HuH-7.5 (cell line): ENCODE measurements around the gene SV2C.

Source experiments
- DNase-seq: peaks from one replicate; pipeline ENCODE4 v3.0.0; 2011; ENCODE audit warnings: low spot score

Gene SV2C

DNA sequence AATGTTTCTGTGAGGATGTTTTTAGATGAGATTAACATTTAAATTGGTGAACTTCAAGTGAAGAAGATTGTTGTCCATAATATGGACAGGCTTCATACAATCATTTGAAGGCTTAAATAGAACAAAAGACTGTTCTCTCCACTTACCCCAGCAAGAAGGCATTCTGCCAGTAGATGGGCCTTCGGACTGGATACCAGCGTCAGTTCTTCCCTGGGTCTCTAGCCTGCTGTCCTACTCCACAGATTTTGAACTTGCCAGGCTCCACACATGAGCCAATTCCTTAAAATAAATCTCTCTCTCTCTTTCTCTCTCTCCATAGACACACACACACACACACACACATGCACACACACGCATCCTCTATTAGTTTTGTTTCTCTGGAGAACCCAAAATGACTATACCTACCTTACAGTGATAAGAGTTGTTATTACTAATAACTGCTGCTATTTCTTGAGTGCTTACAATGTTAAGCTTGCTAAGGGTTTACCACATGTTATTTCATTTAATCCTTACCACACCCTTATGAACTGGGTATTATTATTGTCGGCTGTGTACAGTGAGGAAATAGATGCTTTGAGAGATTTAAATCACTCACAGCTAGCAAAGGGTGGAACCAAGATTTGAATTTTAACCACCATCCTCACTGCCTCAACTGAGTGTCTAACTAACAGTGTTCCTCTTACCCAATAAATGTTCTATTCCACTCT, 300.1 kb downstream of the SV2C start:
- no peak for DNase-seq

DNA sequence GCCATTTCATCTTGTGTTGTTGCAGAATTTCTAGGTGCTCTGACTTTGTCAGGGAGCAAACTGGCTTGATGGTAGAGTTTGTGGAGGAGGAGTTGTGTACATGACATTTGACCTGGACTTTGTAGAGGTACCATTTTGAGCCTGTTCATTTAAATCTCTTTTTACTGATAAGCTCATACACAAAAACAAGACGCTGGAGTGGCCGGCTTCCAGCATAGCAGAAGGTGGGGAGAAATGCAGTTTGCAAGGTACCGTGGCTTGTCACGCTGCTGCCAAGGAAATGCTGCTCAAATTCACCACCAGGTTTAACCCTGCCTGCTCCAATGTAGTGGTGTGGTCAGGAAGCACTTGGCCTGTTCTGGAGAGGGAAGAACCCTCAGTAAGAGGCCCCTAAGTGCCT, 301.0 kb downstream of the SV2C start:
- no peak for DNase-seq

DNA sequence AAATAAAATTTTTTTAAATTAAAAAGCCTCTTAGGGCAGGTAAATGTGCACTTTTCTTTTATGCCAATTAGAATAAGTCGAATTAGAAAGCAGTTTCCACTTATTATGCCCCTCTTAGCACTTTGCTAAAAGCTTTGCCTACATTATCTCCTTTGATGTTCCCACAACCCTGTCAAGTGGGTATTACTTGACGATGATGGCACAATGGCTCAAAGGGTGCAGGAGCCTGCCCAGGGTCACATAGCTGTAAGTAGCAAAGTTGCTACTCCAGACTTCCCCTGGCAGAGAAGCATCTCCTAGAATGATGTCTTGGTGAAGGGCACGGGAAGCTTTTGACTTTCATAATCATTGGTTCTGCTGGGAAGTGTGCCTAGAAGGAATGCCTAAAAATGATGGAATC, 301.5 kb downstream of the SV2C start:
- DNase-seq = no peak

DNA sequence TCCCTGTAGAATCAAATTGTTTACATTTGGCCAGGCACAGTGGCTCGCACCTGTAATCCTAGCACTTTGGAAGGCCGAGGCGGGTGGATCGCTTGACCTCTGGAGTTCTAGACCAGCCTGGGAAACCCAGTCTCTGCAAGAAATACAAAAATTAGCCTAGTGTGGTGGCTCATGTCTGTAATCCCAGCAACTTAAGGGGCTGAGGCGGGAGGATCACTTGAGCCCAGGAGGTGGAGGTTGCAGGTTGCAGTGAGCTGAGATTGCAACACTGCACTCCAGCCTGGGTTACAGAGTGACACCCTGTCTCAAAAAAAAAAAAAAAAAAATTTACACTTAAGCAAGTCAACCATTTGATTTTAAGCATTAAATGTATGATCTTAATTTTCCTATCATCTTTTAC, 302.4 kb downstream of the SV2C start:
- no peak for DNase-seq

DNA sequence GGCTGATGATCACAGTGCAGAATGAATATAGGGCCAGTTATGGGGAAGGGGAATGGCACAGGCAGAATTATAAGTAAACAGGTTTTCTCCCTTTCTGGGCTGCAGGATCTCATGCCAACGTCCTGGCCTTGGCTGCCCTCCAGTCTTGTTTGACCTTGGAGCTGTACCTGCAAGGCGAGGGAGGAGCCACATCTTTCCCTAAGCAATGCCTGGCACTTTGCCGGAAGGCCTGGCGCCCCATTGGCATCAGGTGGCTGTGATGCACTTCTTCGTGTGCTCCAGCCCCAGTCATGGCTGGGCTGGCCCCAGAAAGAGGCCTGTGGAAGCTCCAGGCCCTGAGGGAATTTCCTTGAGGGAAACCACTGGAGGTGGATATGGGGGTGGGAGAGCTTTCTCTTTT, 303.2 kb downstream of the SV2C start:
- no peak for DNase-seq

DNA sequence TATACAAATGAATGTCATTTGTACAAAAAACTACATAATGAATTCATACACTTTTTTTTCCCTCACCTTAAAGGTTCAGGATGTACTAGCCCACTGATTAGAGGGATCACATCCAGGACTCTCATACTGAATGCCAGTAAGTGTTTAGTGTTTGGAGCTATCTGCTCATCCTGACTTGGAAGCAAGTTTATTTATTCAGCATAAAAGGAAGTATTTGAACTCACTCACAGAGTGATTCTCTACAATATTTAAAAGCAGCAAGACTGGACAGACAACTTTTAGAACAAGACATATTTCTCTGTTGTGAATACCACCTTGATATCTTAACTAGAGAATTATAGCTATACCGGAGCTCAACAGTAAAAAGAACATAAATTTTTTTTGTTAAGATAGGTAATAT, 305.1 kb downstream of the SV2C start:
- no peak for DNase-seq

DNA sequence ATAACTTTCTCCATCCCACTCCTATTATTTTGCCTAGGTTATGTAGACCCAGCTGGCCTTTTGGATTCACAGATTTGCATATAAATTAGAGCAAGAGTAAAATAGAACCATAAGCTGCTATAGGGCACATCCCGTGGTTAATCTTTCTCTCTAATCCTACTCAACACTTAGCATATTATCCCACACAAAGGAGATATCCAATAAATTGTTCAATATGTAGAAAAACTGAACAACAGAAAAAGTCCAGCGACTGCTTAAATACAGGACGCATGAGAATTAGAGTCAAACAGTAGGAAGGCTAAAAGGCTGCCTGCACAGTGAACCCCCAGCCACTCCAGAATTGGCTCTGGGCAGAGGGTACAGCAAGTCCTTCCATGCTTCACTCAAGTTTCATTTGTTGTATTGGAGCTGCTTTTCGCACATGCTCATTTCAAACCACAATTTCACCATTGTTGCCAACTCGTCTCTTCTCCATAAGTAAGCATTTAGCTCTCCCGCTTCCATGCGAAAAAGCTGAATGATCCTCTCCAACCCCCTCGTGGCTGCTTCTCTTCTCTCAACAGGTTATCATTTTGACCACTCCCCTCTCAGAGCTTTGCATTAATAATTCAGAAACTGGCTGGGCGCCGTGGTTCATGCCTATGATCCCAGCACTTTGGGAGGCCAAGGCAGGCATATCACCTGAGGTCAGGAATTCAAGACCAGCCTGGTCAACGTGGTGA, 305.8 kb downstream of the SV2C start:
- DNase-seq = no peak

DNA sequence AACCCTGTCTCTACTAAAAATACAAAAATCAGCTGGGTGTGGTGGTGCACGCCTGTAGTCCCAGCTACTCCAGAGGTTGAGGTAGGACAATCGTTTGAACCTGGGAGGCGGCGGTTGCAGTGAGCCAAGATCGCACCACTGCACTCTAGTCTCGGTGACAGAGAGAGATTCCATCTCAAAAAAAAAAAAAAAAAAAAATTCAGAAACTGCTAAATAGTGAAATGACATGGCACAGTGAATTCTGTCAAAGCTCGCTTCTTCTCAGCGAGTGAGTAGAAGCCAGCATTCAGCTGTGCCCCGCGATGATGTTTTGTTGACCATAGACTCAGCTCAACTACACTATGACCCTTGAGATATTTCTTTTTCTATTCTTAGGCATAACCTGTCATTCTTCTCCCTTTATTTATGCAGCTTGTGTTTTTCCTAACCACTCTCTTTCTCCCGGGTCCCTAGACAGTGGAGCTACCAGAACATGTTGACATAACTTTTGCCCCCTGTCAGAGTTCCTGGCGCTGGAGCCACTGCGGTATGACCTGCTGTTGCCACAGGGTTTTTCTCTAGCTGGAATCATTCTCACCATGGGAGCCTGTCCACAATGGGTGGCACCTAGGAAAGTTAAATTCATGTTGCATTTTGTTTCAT, 306.5 kb downstream of the SV2C start:
- peak; percentile 52 for DNase-seq

DNA sequence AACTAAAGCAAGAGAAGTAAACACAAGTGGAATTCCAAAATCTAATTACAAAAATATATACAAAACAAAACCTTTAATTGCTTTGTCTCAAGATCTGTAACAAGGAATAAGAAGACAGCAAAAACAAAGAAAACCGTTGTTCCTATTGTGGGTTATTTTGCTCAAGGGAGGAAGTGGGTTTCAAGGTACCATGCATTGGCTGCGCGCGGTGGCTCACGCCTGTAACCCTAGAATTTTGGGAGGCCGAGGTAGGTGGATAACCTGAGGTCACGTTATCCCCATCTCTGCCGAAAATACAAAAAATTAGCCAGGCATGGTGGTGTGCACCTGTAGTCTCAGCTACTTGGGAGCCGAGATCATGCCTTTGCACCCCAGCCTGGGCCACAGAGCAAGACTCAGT, 307.8 kb downstream of the SV2C start:
- no peak for DNase-seq

DNA sequence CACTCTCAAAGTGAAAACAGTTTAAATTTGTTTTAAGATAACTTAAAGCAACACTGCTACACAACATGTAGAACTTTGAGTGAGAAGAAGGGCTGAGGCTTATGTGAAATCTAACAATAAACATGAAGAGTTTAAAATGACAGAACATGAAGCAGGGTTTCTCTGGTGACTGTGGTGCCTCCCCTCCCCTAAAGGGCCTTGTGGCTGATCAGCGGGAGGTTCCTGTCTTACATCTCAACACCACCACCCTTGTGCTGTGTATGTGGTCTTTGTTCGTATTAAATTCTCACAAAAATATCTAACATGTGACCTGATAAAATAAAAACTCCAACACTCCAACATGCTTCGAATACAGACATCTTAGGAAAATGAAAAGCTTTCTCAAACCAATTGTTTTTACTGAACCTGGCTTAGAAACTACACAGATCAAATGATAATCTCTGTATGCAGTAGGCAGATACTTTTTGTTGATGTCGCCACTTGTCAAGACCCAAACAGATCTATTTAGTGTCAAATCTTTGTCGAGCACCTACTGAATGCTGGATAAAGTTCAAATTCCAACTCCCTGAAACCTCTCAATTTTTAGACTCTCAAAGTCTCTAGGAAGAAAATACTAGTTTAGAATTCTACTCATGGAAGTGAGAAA, 310.0 kb downstream of the SV2C start:
- DNase-seq = no peak

DNA sequence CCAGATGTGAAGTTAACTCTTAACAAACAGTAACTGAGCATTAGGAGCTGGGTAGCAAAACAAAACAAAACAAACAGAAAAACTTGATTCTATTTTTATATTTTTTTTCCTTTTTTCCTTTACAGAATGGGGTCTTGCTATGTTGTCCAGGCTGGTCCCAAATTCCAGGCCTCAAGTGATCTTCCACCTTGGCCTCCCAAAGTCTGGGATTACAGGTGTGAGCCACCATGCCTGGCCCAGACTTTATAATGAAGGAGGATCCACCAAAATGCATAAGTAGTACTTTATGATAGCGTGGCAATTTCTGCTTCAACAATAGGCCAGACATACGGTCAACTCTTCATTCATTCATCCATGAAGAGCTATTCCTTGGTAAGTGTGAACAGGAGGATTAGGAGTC, 314.0 kb downstream of the SV2C start:
- DNase-seq = no peak

DNA sequence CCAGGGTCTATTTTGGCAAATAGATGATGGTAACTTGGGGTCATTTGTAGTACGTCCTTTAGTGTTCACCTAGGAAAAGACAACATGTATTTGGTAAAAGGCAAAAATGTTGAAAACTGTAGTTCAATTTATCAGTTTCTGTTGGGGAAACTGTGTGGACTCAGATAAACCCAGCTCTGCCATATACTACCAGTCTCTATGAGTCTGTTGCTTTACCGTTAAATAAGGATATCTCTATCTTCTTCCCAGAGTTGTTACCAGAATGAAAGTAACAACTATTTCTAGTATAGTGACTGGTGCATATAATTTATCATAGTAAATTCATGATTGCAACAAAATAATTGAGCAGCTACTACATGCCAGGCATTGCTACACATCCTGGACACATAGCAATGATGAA, 316.1 kb downstream of the SV2C start:
- no peak for DNase-seq

DNA sequence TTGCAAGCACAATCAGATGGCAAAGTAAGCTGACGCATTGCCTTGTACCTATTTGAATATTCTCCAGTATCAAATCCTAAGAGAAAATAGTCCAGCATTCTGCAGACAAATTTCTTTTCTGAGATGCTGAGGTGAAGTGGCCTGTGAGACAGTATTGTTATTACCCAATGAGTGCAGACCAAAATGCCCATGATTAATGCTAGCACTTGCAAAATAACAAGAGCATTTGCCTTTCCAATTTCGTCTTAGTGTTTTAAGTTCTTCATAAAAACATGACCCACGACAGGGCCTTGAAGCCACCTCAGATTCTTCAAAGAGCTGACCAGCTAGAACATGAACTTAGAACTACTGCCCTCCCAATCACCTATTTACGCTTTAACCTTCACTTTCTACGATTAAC, 317.3 kb downstream of the SV2C start:
- no peak for DNase-seq

DNA sequence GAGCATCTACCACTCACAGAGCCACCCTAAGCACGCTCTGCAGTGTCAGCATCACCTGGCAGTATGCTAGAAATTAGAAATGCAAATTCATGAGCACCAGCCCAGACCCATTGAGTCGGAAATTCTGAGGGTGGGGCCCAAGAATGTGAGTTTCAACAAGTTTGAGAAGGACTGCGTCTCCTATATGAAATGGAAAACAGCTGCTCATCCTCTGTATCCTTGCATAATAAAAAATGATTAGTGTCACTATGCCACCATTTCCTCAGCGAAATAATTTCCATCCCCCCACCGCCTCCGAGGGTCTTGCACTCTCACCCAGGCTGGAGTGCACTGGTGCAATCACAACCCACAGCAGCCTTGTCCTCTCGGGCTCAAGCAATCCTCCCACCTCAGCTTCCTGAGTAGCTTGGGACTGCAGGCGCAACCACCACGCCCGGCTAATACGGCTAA, 318.6 kb downstream of the SV2C start:
- DNase-seq = no peak

DNA sequence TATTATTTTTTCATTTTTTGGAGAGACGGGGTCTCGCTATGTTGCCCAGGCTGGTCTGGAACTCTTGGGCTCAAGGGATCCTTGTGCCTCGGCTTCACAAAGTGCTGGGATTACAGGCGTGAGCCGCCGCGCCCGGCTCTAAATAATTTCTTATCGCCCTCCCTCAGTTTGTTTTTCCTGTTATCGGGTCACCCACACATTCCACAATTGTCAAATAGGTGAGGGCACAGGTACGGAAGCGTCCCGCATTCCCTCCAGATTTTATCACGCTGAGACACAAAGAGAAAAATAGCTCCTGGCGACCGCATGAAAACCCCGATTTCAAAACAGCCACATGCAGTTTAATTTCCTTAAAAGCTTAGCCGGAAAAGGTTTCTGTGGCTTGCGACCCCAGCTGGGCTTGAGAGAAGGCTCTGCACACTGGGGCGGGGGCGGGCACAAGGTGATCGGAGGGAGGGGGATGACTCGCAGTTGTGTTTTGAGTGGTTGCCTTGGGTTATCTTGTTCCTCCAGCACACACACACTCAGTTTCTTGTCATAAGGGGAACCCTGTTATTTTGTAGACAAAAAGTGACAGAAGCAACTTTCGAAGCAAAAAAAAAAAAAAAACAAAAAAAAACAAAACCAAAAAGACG, 319.2 kb downstream of the SV2C start:
- peak; percentile 49 for DNase-seq

DNA sequence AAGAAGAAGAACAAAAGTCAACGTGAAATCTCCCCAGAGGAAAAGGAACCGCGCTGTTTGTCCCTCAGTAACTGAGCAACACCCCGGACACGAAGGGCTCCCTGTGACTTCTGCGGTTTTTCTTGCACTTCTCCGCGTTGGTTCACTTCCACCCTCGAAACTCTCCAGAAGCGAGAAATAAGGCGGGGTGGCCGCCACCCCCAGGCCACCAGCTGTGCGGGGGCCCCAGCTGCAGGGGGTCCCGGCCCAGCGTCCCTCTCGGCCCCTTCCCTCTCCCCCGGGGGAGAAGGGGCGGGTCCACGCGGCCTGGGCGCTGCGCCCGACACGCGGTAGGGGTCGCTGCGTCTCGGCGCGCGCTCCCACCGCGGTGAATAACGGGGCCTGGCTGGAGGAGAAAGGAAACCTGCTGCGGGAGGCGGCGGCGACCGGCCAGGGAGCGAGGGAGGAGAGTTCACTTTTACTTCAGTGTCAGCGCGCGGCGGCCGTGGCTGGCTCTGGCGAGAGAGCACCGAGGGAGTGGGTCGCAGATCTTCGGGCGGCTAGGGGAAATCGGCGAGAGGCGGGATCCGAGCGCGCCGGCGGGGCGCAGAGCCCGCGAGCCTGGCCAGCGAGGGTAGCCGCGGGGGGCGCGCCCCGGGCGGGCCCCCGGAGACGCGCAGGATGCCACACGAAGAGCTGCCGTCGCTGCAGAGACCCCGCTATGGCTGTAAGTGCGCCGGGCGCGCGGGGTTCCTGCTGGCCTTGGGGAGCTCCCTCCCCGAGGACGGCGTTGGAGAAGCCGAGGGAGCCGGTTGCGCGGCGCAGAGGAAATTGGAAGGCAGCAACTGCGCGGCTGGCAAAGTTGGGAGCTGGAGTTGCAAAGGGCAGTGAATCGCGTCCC, 319.9 kb downstream of the SV2C start, which contains the start of gene IQGAP2:
Gene IQGAP2, plus strand, starts transcription at position 400 of the 880 bp plus-strand sequence. Its CDS starts 261 bp downstream, at position 661.
- DNase-seq = peak; percentile 79
